Left kidney (tissue), 2 donors: ENCODE measurements around the gene AGXT2. TPM values are rescaled to one million over a fixed set of nuclear protein-coding genes. Genes with fewer than 3 reads are reported as not detected.

Experiments used
- DNase-seq: peaks from one replicate; pipeline ENCODE4 v3.0.0-alpha.2; 2013
- polyA plus RNA-seq: library from polyadenylated mRNA; unstranded; fragments of 120-200 nt; gene quantifications from one replicate; pipeline ENCODE4 v1.2.1, GENCODE V29; 2013; ENCODE audit not compliant: insufficient read length

The AGXT2 gene
- polyA plus RNA-seq, 1 donor: 45.6 TPM

DNA sequence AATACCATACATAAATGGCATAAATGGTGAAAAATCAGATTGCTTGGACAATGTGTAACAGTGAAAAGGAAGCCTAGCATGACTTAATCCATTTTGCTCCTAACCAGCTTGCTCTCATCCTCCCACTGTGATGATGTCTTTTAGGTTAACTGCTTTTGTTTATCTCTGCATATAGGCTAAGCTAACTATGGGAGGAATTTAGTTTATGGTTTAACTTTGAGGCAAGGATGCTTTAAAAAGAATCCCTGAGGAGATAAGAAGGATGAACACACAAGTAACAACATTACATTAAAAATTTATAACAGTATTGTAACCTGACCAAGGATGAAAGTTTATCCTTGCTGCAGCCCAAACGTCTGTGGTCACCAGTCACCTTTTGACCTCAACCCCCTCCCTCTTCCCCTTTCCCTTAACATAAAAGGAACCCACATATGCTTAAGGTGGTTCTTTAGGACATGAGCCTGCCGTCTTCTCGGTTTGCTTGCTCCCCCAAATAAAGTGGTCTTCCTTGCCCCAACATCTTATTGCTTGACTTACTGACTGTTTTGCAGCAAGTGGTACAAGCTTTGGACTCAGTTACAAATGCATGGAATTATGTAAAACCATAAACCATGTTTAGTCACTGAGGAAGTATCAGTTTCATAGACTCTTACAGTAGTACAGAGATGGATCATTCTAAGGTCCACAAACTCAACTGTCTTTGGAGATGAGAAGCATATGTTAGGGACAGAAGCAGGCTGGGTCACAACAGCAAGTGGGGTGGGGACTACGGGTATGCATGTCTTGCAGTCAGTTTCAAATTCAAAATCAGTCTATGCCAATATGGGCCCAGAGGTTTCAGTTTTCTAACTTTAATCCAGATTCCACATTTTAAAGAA lies 31.3 kb downstream of the AGXT2 start:
- DNase-seq: no peak

DNA sequence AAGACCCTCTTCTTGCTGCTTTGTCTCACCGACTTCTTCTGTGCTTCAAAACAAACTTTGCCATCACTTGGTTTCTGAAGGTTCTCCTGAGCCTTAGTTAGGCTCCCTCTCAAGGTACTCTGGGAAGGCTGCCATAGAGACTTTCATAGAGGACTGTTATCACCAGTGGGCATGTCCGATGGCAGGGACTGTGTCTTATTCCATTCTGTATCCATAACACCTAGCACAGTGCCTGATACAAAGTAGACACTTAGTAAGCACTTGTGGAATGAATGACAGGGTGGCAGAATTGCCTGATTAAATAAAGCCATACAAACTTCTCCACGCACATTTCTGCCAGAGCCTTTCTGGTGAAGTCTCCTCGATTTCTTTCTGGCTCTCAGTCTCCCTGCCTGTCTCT lies 32.7 kb downstream of the AGXT2 start:
- no peak for DNase-seq

DNA sequence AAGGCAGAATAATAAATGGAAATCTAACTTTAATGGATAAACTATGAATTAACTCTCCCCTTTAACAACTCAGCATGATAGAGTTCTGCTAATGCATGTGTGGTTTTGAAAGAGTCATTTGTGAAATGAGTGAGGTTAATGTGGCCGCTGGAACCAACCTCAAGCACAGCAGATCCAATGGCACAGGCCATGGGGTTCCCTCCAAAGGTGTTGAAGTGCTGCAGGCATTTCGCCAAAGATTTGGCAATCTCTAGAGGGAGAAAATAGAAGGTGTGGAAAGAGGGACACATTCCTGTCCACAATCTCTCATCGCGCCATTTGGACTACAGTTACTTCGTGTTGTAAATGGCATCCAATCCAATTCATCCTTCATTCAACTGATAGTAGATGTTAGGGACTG lies 35.0 kb downstream of the AGXT2 start:
- DNase-seq: no peak

DNA sequence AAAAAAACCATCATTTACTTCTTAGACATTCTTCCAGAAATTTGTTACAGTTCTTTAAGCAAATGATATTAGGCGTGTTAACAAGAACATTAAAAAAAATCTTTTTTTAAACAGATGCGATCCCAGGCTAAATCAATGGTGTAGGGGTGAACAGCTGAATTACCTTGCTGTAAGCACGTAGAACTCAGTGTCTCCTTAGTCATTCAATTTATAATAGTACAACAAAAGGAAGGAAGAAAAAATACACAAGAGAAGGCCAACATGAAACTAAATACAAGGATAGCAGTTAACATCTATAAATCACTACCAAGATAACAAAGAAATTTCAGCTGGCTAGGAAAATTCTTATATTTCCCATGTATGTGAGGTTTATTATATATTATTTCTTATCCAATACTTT lies 35.4 kb downstream of the AGXT2 start:
- DNase-seq: no peak

DNA sequence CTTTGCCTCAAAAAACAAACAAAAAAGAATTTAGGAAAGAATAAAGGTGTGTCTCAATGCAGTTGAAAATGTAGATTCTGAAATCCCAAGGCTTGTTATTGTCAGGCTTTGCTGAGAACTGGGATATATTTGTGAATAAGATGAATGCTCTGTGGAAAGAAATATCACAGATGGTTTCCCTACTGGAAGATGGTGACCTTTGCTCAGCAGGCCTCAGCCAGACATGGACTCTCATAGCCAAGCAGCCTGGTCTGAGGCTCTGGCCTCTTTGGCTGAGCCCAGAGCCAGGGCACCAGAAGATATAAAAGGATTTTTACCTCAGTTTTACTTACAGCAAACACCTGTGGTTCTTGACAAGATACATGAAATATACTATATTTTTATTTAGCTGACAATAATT lies 37.1 kb downstream of the AGXT2 start:
- no peak for DNase-seq

DNA sequence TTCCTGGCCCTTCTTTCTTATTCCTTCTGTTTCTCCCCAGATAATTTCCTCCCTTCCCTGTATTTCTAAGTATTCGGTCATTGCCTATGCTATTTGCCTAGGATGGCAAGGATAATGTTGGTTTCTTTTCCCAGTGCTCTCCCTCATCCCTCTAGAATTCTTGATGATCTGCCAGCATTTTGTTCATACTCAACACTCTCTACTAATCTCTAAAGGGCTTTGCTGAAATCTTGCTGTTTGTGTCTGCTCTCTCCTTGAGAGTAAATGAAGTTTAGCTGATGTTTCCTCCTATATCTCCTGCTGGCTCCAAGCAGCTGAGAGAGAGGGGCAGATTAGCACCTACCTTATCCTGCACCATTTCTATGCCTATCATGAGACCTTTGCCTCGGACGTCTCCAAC lies 38.1 kb downstream of the AGXT2 start:
- no peak for DNase-seq

DNA sequence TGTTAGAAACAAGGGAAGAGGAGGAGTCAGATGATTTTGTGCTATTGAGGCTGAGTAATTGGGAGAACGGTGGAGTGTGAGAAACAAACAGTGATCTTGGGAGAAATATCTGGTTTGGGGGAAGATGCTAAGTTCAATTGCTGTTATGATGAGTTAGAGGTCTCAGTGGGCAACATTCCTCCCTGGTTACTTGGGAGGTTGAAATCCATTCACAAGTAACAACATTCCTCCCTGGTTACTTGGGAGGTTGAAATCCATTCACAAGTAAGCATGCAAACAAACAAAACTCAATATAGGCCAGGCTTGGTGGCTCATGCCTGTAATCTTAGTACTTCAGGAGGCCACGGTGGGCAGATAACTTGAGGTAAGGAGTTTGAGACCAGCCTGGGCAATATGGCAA lies 38.7 kb downstream of the AGXT2 start:
- no peak for DNase-seq

DNA sequence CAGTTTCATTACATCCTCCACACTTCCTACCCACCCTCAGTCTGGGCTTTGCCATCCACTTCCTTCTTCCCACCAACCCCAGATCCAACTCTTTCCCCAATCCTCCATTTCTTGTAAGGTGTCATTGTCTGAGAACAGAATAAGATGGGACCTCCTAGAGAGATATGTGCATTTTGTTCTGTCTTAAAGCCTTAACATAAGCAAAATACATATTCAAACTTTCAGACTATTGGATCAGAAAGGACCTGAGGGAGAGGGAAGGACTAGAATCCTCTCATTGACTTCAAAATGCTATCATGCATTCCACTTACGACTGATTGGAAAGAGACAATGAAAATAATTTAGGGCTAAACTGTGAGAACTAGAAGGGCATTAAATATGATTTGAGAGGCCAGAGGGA lies 43.0 kb downstream of the AGXT2 start:
- no peak for DNase-seq

DNA sequence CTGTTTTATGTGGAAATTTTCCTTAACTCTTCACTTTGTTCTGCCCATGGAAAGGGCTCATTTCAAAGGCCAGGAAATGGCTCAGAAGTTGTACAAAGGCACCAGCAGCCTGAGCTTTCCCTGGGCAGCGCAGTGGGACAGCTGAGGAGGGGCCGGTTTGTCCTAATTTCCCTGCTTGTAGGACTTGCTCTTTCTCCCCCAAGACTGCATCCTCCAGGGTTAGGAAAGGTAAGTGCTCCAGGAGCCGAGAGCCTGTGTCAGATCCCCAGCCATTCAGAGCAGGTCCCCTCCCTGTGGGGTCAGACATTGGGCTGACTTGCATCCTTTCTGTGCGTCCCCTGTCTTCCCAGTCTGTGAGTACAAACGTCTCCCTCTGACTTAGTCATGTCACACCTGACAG lies 43.5 kb downstream of the AGXT2 start:
- DNase-seq: no peak

DNA sequence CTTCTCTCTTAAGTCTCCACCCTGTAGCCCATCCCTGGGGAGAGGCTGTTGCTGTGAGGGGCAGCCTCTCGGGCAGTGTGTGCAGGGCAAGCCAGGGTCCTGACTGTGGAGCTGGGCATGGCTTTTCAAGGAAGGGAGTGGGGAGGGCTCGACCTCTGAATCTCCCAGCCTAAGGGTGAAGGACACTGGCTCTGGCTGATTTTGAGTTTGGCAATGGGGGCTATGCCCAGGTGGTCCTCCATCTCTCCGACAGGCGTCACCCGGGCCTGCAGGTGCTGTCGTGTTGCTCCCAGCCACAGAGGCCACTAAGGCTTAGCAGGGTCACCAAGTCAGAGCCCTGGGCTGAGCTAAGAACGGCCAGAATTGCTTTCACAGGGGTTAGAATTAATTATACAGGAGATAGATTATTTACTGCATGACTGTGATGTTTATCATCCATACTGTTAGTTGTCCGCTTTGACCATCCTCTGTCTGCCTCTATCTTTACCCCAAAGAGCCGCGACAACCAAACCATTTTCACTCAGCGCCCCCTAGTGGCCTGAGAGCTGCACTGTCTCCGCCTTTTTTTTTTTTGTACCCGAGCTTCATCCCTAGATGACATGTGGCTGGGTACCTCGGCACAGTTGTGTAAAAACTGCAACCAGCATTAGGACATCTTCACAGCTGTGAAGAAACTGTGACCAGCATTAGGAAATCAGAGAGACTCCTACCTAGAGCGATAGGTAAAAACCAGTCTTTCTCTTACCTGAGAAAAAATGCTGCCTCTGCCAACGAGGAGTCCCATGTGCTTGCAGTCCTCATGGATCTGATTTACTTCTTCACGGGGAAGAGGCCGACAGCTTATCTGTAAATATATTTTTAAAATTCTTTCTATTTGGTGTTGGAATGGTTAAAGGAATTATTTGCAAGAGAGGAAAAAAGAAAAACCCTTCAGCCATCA lies 44.5 kb downstream of the AGXT2 start:
- DNase-seq: peak; percentile 78

DNA sequence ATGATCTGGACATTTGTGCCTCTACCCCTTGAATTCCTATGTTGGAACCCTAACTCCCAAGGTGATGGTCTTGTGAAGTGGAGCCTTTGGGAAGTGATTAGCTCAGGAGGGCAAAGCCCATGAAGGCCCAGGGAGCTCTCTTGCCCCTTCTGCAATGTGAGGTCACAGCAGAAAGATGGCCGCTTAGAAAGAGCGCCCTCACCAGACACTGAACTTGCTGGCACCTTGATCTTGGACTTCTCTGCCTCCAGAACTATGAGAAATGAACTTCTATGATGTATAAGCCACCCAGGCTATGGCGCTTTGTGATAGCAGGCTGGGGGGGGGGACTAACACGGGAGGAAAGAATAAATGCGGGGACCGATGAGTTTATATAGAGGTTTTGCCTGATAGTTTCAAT lies 45.3 kb downstream of the AGXT2 start:
- DNase-seq: no peak

DNA sequence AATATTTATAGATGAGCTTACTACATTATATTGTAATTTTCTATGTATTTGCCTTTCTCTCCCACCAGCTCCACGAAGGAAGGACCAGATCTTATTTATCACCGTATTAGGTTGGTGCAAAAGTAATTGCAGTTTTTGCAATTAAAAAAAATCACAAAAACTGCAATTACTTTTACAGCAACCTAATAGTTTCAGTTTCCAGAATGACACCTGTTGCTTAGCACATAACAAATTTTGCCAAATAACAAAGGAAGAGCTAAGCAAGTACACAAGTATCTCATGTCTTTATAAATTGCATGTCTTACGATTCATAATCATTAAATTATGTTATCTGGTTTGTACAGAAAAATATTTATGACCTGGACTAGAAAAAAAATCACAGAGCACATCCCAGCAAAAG lies 45.9 kb downstream of the AGXT2 start:
- no peak for DNase-seq

DNA sequence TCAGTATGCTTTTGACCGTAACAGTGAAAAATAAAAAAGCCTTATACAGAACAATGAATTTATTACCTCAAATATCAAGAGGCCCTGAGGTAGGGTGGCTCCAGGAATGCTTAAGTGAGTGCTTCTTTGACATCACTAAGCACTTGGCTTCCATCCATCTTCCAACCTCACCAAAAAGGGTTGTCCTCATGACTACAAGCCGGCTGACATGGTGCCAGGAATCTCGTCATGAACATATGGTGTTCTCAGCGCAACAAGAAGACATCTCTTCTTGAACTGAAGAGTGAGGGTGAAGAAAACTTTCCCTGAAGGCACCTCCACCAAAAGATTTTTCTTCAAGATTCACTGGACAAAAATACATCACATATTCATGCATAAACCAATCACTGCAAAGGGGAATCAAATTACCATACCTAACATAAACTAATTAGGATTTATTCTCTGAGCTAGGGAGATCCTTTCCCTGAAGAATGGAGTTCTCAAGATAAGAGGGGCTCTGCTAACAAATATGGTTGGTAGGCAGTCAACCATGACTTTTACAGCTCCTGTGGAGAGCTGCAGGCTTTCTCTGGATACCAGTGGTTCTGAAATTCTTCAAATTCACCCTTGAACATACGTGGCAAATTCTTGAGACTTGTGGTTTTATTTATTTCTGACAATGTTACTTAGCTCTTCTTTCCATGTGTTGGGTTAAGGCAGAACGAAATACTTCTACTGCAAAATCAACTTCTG lies 49.5 kb downstream of the AGXT2 start:
- DNase-seq: no peak

DNA sequence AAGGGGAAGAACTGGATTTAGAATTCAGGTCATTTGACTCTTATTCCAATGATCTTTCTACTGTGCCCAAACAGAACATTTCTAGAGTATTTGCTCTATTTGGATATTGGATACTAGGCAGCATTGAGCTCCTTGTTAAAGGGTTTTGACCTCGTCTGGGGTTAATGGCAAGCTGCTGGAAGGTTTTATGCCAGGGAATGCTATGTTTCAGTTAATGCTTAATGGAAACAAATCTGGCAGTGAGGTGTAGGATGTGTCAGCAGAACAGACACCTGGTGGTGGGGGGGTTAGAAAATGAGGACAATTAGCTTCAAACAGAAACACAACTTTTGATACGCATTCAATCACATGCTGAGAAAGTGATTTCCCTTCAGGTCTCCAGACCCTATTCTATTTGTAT lies 51.5 kb downstream of the AGXT2 start:
- DNase-seq: no peak

DNA sequence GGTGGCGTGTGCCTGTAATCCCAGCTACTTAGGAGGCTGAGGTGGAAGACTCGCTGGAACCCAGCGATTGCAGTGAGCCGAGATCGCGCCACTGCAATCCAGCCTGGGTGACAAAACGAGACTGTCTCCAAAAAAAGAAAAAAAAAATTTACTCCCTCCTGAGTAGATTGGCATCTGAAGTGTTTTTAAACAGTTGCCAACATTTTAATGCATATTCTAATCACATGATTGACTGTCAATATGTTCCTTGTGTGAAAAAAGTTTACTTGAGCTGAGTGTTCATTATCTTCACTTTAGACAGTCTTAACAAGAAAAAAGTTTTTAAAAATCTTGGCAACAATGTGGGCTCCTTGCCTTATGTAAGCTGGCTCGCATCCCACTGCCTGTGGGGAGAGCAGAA lies 53.8 kb downstream of the AGXT2 start:
- no peak for DNase-seq

DNA sequence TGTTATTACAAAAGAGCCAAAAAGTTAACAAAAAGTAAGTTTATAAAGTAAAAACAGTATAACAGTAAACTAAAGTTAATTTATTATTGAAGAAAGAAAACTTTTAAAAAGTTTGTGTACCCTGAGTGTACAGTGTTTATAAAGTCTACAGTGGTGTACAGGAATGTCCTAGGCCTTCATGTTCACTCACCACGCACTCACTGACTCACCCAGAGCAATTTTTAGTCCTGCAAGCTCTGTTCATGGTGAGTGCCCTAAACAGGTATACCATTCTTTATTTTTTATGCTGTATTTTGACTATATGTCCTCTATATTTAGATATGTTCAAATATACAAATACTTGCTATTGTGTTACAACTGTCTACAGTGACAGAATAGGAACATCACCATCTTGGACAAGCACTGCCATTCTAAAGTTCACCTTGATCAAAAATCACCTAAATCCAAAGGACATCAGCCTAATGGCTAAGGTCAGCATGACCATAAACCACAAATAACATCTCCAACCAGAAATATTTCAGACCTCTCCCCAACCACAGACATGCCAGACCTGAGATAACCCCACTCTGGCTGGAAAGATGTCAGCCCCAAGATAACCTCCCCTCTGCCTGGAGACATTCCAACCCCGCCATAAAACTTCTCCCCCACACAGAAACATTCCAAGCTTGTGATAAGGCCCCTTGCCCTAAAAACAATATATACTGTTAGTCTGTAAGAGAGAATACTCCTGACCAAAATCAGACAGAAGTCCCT lies 56.1 kb downstream of the AGXT2 start:
- DNase-seq: no peak

DNA sequence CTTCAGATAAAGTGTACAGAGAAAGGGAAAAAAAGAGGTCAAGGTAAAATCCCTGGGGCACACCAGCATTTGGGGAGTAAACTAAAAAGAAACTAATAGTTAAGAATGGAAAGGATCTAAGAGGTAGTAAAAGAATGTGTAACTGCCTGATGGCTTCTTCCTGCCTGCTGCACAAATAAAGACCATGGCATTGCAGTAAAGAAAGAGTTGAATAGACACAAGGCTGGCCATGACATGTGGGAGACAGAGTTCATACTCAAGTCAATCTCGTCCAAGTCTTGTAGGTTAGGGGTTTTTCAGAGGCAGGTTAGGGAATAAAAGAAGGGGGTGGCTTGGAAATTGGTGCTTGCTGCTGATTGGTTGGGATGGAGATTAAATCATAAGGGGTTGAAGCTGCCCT lies 60.8 kb downstream of the AGXT2 start:
- no peak for DNase-seq

DNA sequence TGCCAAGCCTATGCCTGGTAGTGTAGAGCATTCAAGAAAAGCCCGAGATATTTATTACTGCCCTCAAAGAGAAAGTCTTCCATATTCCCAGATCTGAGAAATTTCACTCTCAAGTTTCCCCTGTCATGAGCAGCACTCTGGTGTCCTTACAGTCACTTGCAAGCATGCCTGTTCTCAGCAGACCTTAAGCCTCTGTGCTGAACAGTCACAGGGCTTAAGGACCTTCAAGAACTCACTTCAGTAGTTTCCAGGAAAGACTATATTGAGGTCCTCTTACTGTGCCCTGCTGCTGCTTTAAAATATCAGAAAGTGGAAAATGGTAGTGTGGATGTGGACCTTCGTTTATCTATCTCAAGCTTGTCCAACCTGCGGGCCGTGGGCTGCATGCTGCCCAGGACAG lies 64.9 kb downstream of the AGXT2 start:
- no peak for DNase-seq

DNA sequence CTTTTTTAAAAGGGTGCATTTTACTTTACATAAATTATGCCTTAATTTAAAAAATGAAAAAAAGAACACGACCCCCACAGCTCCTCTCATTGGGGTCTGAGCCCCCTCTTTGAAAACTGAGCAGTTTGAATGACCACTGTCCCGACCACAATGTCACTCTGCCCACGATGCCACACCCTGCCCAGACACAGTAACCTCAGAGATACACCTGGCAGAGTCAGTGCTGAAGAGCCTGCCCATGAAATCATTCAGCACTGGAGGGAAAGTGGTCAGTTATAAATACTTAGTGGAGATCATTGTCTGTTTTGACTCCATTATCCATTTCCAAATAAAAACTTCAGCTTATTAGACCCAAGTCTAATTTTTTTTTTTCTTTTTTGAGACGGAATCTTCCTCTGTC lies 69.1 kb downstream of the AGXT2 start:
- no peak for DNase-seq

DNA sequence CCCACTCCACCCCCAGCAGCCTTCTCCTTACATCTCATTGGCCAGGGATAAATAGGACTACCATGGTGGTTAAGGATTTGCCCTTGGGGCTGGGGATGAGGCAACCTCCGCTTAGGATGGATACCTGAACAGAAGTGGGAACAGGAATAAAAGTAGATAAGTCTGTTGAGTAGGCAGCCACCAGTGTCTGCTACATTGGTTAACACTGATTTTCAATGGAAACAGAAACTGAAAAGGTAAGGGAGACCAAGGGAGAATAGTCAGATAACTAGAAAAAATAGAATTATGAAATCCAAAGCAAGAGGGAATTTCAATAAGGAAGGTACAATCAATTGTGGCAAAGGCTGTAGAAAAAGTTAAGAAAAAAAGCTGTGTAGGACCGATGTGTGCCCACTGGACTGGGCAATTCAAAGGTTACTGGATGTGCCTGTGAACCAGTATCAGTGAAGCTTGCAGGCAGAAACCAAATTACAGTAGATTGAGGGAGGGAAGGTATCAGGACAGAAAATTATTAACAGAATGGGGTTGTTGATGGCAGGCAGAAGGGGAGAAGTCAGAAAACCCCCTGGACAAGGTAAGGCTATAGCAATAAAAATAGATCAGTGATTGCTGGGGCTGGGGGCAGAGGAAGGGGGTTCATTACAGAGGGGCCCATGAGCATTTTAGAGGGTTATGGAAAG lies 69.7 kb downstream of the AGXT2 start:
- peak; percentile 17 for DNase-seq

DNA sequence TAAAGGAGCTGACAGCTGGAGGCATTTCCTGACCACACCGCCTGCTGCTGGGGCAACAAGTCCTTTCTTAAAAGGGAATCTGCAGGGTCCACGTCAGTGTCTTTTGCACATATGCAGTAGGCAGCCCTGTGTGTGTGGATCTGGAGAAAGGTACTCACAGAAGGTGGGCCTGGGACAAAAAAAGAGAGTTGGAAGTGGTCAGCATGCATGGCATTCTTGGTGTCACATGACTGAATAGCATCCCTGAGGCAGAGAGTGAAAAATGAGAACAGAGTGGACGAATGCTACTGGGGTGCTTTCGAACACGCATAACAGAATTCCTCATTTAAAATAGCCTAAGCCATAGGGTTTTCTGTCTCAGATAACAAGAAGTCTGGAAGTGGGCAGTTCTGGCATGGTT lies 71.4 kb downstream of the AGXT2 start:
- no peak for DNase-seq
